ENCODE measurements around the gene ABLIM1.

ABLIM1 gene

GRCh38 chr10:114573330-114574045, 84.6 kb downstream of the ABLIM1 start:
- FAIRE-seq, result no peak

GRCh38 chr10:114571316-114571999, 86.6 kb downstream of the ABLIM1 start:
- FAIRE-seq, result no peak

- no peak for FAIRE-seq
These were observed 92.0 kb downstream of the ABLIM1 start for GRCh38 chr10:114566064-114566463.

GRCh38 chr10:114565066-114565465, 93.0 kb downstream of the ABLIM1 start:
- FAIRE-seq, result no peak

GRCh38 chr10:114561008-114561523, 97.0 kb downstream of the ABLIM1 start:
- no peak for FAIRE-seq

- no peak for FAIRE-seq
These were observed 97.9 kb downstream of the ABLIM1 start for GRCh38 chr10:114560144-114560543.

GRCh38 chr10:114559636-114560035, 98.4 kb downstream of the ABLIM1 start:
- FAIRE-seq, result no peak

- no peak for FAIRE-seq
These were observed 100.2 kb downstream of the ABLIM1 start for GRCh38 chr10:114557854-114558253.

- FAIRE-seq, result no peak
These were observed 101.6 kb downstream of the ABLIM1 start for GRCh38 chr10:114556236-114557122.

- no peak for FAIRE-seq
These were observed 104.6 kb downstream of the ABLIM1 start for GRCh38 chr10:114553436-114553835.

- no peak for FAIRE-seq
These were observed 106.0 kb downstream of the ABLIM1 start for GRCh38 chr10:114552050-114552449.

- no peak for FAIRE-seq
These were observed 106.5 kb downstream of the ABLIM1 start for GRCh38 chr10:114551636-114551972.

GRCh38 chr10:114550756-114551635, 107.1 kb downstream of the ABLIM1 start:
- FAIRE-seq, result peak; percentile 55

- no peak for FAIRE-seq
These were observed 109.4 kb downstream of the ABLIM1 start for GRCh38 chr10:114548662-114549061.

- FAIRE-seq, result no peak
These were observed 110.6 kb downstream of the ABLIM1 start for GRCh38 chr10:114547514-114547913.

- FAIRE-seq, result no peak
These were observed 111.0 kb downstream of the ABLIM1 start for GRCh38 chr10:114547056-114547455.

GRCh38 chr10:114545819-114546218, 112.3 kb downstream of the ABLIM1 start:
- FAIRE-seq, result no peak

- FAIRE-seq, result no peak
These were observed 113.0 kb downstream of the ABLIM1 start for GRCh38 chr10:114545071-114545470.

- FAIRE-seq, result no peak
These were observed 113.9 kb downstream of the ABLIM1 start for GRCh38 chr10:114544045-114544659.

- no peak for FAIRE-seq
These were observed 114.6 kb downstream of the ABLIM1 start for GRCh38 chr10:114543456-114543855.

GRCh38 chr10:114542373-114542772, 115.7 kb downstream of the ABLIM1 start:
- FAIRE-seq, result no peak

- FAIRE-seq, result no peak
These were observed 116.3 kb downstream of the ABLIM1 start for GRCh38 chr10:114541797-114542160.
